Measurements from ENCODE around the gene EN2.

DNA sequence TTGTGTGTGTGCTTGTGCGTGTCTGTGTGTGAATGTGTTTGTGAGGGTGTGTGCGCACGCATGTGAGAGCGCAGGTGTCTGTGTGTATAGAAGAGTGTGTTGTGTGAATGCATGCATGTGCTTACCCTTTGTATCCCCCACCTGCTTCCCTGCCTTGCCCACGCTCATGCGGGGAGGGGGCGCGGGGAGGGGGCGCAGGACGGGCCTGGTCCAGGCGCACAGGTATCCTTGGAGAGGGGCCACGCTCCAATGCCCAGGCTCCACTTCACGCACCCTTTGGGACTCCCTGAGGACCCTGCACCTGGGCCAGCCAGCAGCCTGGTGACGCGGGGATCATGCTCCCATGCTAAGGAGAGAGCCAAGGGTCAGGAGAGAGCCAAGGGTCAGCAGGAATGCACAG, 47.9 kb upstream of the EN2 start:
- TF ChIP-seq, protein P1, sequence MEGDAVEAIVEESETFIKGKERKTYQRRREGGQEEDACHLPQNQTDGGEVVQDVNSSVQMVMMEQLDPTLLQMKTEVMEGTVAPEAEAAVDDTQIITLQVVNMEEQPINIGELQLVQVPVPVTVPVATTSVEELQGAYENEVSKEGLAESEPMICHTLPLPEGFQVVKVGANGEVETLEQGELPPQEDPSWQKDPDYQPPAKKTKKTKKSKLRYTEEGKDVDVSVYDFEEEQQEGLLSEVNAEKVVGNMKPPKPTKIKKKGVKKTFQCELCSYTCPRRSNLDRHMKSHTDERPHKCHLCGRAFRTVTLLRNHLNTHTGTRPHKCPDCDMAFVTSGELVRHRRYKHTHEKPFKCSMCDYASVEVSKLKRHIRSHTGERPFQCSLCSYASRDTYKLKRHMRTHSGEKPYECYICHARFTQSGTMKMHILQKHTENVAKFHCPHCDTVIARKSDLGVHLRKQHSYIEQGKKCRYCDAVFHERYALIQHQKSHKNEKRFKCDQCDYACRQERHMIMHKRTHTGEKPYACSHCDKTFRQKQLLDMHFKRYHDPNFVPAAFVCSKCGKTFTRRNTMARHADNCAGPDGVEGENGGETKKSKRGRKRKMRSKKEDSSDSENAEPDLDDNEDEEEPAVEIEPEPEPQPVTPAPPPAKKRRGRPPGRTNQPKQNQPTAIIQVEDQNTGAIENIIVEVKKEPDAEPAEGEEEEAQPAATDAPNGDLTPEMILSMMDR (IDR thresholded peaks at IDR 0.05) = no peak
- no peak for TF ChIP-seq ZFX (IDR thresholded peaks at IDR 0.05; ENCODE audit: borderline replicate concordance)
